Neural crest cell (in vitro differentiated cells): ENCODE measurements around the gene AHCY. TPM values are rescaled to one million over a fixed set of nuclear protein-coding genes. Genes with fewer than 3 reads are reported as not detected.

ENCODE experiments used
- DNase-seq: peaks from one replicate; pipeline ENCODE4 v3.0.0; 2021; ENCODE audit warnings: low read depth, mixed read lengths, low spot score
- H3K27ac Mint-ChIP-seq: one replicate; pipeline ENCODE4 v1.8.0; 2021; ENCODE audit warnings: mild to moderate bottlenecking, mixed read lengths; ENCODE audit not compliant: unreplicated experiment
- H3K27me3 Mint-ChIP-seq: 2 replicates; pipeline ENCODE4 v1.8.0; 2021; ENCODE audit warnings: low read depth, mild to moderate bottlenecking, mixed read lengths
- H3K36me3 Mint-ChIP-seq: 2 replicates; pipeline ENCODE4 v1.8.0; 2021; ENCODE audit warnings: low read depth, mild to moderate bottlenecking, mixed read lengths
- H3K4me1 Mint-ChIP-seq: 2 replicates; pipeline ENCODE4 v1.8.0; 2021; ENCODE audit warnings: mixed read lengths
- H3K4me3 Mint-ChIP-seq: one replicate; pipeline ENCODE4 v1.8.0; 2021; ENCODE audit warnings: mild to moderate bottlenecking, mixed read lengths
- H3K9me3 Mint-ChIP-seq: 2 replicates; pipeline ENCODE4 v1.8.0; 2021; ENCODE audit warnings: mixed read lengths
- CTCF ChIP-seq: fragments of 200-600 bp; sonication (generic); conservative IDR thresholded peaks from 2 replicates; pipeline ENCODE4 v1.5.0; 2021; ENCODE audit warnings: antibody characterized with exemption, mild to moderate bottlenecking
- total RNA-seq: library from RNA; stranded (reverse); gene quantifications from 2 replicates; pipeline ENCODE4 v1.2.1, GENCODE V29; 2021

Gene AHCY
- total RNA-seq, 1 donor from 2014 or later: 358 TPM

- no peak for DNase-seq
- H3K36me3 Mint-ChIP-seq: peaks cover 52% of the 10 kb centered on the region
- no peaks in the 10 kb centered on the region for H3K4me1 Mint-ChIP-seq
These were observed 28.5 kb downstream of the AHCY start for GRCh38 chr20:34274694-34275093.

DNA sequence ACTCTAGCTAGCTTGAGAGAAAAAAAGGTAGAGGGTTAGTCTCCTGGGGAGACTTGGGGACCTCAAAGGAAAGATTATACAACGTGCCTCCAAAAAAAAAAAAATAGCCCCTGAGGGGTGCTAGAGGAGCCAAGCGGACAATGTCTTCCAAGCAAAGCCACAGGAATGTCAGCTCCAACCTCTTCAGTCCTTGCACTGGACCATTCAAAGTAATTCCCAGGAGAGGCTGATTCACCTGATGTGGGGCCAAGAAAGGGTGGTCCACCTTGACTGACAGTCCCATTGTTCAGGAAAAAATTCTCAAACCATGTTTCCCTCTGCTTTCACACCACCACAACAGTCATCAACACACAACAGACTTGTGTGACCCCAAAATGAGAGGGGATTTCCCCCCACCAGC lies 31.2 kb downstream of the AHCY start:
- peak overlapping the region; percentile 60 for H3K27ac Mint-ChIP-seq
- peaks cover 15% of the 10 kb centered on the region for H3K27me3 Mint-ChIP-seq
- peaks cover 43% of the 10 kb centered on the region for H3K36me3 Mint-ChIP-seq
- no peak for TF ChIP-seq CTCF
- H3K4me3 Mint-ChIP-seq: peak overlapping the region; percentile 18
- H3K4me1 Mint-ChIP-seq: peaks cover 6% of the 10 kb centered on the region
- no peak for DNase-seq
- no peaks in the 10 kb centered on the region for H3K9me3 Mint-ChIP-seq

More at GRCh38 chr20:34274694-34275093, 28.5 kb downstream of the AHCY start:
- TF ChIP-seq CTCF: no peak
- no peak overlapping the region for H3K27ac Mint-ChIP-seq
- H3K4me3 Mint-ChIP-seq: no peak overlapping the region
- H3K27me3 Mint-ChIP-seq: peaks cover 8% of the 10 kb centered on the region
- no peaks in the 10 kb centered on the region for H3K9me3 Mint-ChIP-seq

- DNase-seq: no peak
- peaks cover 34% of the 10 kb centered on the region for H3K36me3 Mint-ChIP-seq
- H3K4me3 Mint-ChIP-seq: no peak overlapping the region
- H3K27ac Mint-ChIP-seq: no peak overlapping the region
- peaks cover 6% of the 10 kb centered on the region for H3K4me1 Mint-ChIP-seq
- no peak for TF ChIP-seq CTCF
- peaks cover 15% of the 10 kb centered on the region for H3K27me3 Mint-ChIP-seq
- H3K9me3 Mint-ChIP-seq: no peaks in the 10 kb centered on the region
These were observed 33.0 kb downstream of the AHCY start for GRCh38 chr20:34269996-34270627.

DNA sequence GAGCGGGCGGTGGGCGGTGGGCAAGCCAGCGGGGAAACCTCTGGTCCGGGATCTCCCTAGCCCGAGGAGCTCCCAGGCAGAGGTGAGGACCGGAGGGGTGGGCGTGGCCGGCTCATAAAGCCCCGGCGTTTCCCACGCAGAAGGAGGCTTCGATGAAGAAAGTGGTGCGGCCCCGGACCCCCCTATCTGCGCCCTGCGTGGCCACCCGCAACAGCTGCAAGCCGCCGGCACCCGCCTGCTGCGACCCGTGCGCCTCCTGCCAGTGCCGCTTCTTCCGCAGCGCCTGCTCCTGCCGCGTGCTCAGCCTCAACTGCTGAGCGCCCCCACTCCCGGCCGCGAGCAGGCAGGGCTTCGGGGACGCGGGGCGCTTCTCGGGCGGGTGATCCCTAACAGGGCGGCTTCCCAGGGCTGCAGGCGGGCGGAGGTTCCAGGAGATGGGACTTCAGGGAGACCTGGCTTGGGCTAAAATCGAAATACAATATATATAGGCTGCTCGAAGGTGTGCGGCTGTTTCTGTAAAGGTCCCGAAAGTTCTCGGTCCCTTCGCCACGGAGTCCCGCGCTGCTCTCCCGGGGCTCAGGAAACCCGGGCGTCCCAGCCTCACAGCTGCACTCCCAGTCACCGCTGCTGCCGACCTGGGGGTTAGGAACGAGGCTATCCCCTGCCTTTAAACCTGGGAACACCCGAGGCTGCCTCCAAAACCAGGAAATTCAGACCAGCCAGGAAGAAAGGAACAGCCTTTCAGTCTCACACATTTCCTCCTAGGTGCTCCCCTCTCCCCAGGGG lies 34.1 kb downstream of the AHCY start:
- H3K27ac Mint-ChIP-seq: no peak overlapping the region
- peaks cover 15% of the 10 kb centered on the region for H3K27me3 Mint-ChIP-seq
- H3K4me1 Mint-ChIP-seq: peaks cover 9% of the 10 kb centered on the region
- H3K4me3 Mint-ChIP-seq: peak overlapping the region; percentile 57
- H3K36me3 Mint-ChIP-seq: peaks cover 30% of the 10 kb centered on the region
- TF ChIP-seq CTCF: no peak
- no peak for DNase-seq
- H3K9me3 Mint-ChIP-seq: no peaks in the 10 kb centered on the region

GRCh38 chr20:34268145-34268544 lies 35.0 kb downstream of the AHCY start:
- Mint-ChIP-seq H3K4me3 (no peak overlapping the region), H3K4me1 (peaks cover 10% of the 10 kb centered on the region), H3K9me3 (no peaks in the 10 kb centered on the region), H3K27me3 (peaks cover 15% of the 10 kb centered on the region), H3K36me3 (peaks cover 23% of the 10 kb centered on the region), H3K27ac (no peak overlapping the region)
- TF ChIP-seq CTCF: no peak
- no peak for DNase-seq
